Measurements from ENCODE around the gene CDC40. TPM values are rescaled to one million over a fixed set of nuclear protein-coding genes. Genes with fewer than 3 reads are reported as not detected.

Gene CDC40
- total and polyA plus RNA-seq, 10 of the 15 experiments (the other 5 are each of a cell fraction or from before 2014, with no cell fraction given), result 20.1 to 35.5 (median 26.1) TPM

DNA sequence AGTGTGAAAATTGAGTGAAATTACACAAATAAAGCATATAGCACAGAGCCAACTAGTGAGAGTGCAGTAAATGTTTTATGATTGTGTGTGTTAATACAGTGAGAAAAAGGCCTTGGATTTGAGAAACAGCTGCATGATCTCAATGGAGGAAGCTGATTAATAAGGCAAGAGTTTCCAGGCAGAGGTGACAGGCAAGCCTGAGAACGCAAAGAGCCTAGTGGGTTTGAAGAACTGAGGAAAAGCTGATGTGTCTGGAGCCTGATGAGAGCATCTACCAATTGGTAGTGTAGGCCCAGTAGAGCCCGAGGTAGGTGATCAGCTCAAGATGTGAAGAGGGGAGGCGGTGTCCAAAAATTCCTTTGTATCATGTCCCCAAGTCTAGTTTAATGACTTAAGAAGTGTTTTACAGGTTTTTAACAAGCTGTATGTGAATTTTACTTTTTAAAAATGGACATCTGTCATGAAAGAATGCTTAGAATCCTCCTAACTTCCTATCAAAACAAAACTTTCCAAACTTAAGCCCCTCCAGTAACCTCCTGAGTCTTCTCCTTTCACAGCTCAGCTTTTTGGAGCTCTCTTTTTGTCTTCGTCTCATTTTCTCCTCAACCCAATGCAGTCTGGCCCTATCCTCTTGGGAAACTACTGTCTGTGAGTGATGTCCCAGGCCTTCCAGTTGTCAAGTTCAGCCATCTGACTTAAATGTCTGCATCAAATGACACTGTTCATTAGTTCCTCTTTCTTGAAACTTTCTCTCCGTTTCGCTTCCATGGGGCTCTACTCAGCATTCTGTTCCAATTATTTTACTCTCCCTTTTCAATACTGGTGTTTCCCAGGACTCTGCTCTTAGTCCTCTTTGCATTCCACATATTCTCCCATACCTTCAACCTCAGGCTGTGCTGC lies 1.2 kb downstream of the CDC40 start (continued):
- no peak for TF ChIP-seq SREBF2 (IDR thresholded peaks at IDR 0.05; ENCODE audit: low read length)

DNA sequence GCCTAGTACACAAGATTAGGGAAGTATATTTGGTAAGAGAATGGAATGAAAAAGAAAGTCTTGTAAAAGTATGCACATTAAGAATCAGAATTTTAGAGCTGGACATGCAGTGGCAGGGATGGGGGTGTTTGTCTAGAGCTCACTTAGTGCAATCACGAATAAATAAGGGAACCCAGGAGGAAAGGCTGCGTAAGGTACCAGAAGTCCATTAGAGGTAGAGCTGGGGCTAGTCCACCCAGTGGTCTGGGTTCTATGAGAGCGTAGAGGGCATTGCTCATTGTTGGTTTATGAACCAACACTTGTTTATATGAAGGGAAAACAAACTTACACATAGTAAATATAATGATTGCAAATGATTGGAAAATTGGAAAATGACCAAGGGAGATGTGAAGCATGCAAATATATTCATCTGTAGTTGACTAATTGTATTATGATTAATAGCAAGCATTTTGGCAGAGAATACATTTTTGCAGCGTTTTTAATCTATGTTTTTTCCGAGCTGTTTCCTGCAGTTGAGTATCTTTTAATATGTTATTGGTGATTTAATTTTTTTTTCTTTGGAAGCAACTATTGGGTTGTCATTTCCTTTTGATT lies 3.2 kb downstream of the CDC40 start:
- no peak overlapping the region for H2AFZ ChIP-seq (ENCODE audit: control insufficient read depth, low read depth, low read length)
- WGBS (ENCODE audit: insufficient coverage, insufficient replicate concordance, low lambda C conversion rate, missing lambda C conversion rate), result 96% methylated on average over 5 of the region's 5 CpGs

More for the DNA sequence above, 3.2 kb downstream of the CDC40 start:
- ATAC-seq, result no peak
- no peak for TF ChIP-seq ZNF24 (IDR thresholded peaks at IDR 0.05)
- TF ChIP-seq SREBF1 (IDR thresholded peaks at IDR 0.05; ENCODE audit: low read length), result no peak
- no peak for TF ChIP-seq PAX8 (IDR thresholded peaks at IDR 0.05)
- TF ChIP-seq CHD1 (IDR thresholded peaks at IDR 0.05; ENCODE audit: low read depth, low read length), result no peak
- no peak for TF ChIP-seq PML (IDR thresholded peaks at IDR 0.05; ENCODE audit: low read length)
- TF ChIP-seq RELB (IDR thresholded peaks at IDR 0.05; ENCODE audit: low read depth), result no peak
- no peak for TF ChIP-seq SREBF2 (IDR thresholded peaks at IDR 0.05; ENCODE audit: low read length)
- no peak for TF ChIP-seq RELA (IDR thresholded peaks at IDR 0.05; ENCODE audit: borderline replicate concordance, partially characterized antibody)
- no peak for TF ChIP-seq CREM (IDR thresholded peaks at IDR 0.05; ENCODE audit: low read depth)
- TF ChIP-seq, protein P1, sequence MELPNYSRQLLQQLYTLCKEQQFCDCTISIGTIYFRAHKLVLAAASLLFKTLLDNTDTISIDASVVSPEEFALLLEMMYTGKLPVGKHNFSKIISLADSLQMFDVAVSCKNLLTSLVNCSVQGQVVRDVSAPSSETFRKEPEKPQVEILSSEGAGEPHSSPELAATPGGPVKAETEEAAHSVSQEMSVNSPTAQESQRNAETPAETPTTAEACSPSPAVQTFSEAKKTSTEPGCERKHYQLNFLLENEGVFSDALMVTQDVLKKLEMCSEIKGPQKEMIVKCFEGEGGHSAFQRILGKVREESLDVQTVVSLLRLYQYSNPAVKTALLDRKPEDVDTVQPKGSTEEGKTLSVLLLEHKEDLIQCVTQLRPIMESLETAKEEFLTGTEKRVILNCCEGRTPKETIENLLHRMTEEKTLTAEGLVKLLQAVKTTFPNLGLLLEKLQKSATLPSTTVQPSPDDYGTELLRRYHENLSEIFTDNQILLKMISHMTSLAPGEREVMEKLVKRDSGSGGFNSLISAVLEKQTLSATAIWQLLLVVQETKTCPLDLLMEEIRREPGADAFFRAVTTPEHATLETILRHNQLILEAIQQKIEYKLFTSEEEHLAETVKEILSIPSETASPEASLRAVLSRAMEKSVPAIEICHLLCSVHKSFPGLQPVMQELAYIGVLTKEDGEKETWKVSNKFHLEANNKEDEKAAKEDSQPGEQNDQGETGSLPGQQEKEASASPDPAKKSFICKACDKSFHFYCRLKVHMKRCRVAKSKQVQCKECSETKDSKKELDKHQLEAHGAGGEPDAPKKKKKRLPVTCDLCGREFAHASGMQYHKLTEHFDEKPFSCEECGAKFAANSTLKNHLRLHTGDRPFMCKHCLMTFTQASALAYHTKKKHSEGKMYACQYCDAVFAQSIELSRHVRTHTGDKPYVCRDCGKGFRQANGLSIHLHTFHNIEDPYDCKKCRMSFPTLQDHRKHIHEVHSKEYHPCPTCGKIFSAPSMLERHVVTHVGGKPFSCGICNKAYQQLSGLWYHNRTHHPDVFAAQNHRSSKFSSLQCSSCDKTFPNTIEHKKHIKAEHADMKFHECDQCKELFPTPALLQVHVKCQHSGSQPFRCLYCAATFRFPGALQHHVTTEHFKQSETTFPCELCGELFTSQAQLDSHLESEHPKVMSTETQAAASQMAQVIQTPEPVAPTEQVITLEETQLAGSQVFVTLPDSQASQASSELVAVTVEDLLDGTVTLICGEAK (IDR thresholded peaks at IDR 0.05; ENCODE audit: borderline replicate concordance), result no peak
- no peak for TF ChIP-seq ATF7 (IDR thresholded peaks at IDR 0.05; ENCODE audit: low read depth)
- peaks cover 3% of the 10 kb centered on the region for H3K4me1 ChIP-seq (ENCODE audit: control insufficient read depth, insufficient read depth, low read length)
- in situ Hi-C loops (cut with MboI) (no loop called here), intact Hi-C loops (cut with micrococcal nuclease; ENCODE audit: unreplicated experiment) (loop anchor here (5.0 to 10.0 kb wide), 3 partner anchors 141 to 709 kb away; partner anchors contain the start of genes AK9 and FIG4)
- no peaks in the 10 kb centered on the region for H3K27me3 ChIP-seq (replicated peaks in 1 of 2; ENCODE audit: control insufficient read depth in 2 of 2, insufficient read depth in 2 of 2, low read length in 1 of 2)
- no TSS peak for BruUV-seq (replicated peaks)
- no peak overlapping the region; the same call in 1 of the 2 replicates for H3K9ac ChIP-seq (ENCODE audit: control insufficient read depth, insufficient read depth, low read length)
- H3K4me3 ChIP-seq, result peak overlapping the region; percentile 78; the same call in 1 of the 2 replicates
- peak overlapping the region; percentile 67 for H3K4me2 ChIP-seq (ENCODE audit: control insufficient read depth, insufficient read depth)
- SMC1A ChIA-PET (ENCODE audit: uncharacterized antibody, unreplicated experiment), result interaction anchor here (0.5 to 1.4 kb wide), 4 partner anchors 16 to 656 kb away, joined by 3 to 8 read pairs (median 3); no protein-coding TSS in a partner anchor
- no peaks in the 10 kb centered on the region for H4K20me1 ChIP-seq (ENCODE audit: control insufficient read depth, insufficient read depth)
- H3K36me3 ChIP-seq (ENCODE audit: control insufficient read depth in 2 of 2, insufficient read depth in 2 of 2, low read length in 1 of 2), result no peaks in the 10 kb centered on the region; a peak in 1 of 4 replicates
- RAD21 ChIA-PET (ENCODE audit: unreplicated experiment), result interaction anchor here (0.5 to 1.1 kb wide), 3 partner anchors 22 to 1860 kb away, joined by 3 to 7 read pairs (median 4); no protein-coding TSS in a partner anchor
- DNase-seq (ENCODE audit: low read depth, low spot score), result no peak
- no peak for FAIRE-seq
- CTCF ChIA-PET, result no interaction called here
- POLR2A ChIA-PET, result interaction anchor here (0.7 to 1.3 kb wide), 2 partner anchors 22 to 91 kb away, joined by 4 read pairs; no protein-coding TSS in a partner anchor
- no peaks in the 10 kb centered on the region for H3K9me3 ChIP-seq (replicated peaks; ENCODE audit: control insufficient read depth, insufficient read depth, low read length)
- H3K79me2 ChIP-seq (ENCODE audit: control insufficient read depth, insufficient read depth, low read length), result peaks cover 77% of the 10 kb centered on the region
- no peak overlapping the region for H3K27ac ChIP-seq (ENCODE audit: control insufficient read depth, insufficient read depth)
